WTC11 (cell line): Measurements from ENCODE around the gene SORCS2. TPM values are rescaled to one million over a fixed set of nuclear protein-coding genes. Genes with fewer than 3 reads are reported as not detected.

Experiments
- ATAC-seq: fragments of 200-7000 bp; cut with Tn5 transposase; 2 replicates; pipeline ENCODE4 v1.10.0; 2021; ENCODE audit warnings: mild to moderate bottlenecking, moderate library complexity
- CTCF ChIA-PET: fragments of 300-600 bp; sonication (Branson Sonifier 250); formaldehyde crosslinking; loops from one replicate; lab custom pipeline; 2021; ENCODE audit warnings: antibody characterized with exemption; lab: Charles Lee
- POLR2A ChIA-PET: fragments of 350-600 bp; sonication (Branson Sonifier 250); formaldehyde crosslinking; loops from one replicate; lab custom pipeline; 2021; ENCODE audit warnings: antibody characterized with exemption; lab: Charles Lee
- DNase-seq: peaks from one replicate; pipeline ENCODE4 v3.0.0; 2021; ENCODE audit warnings: low spot score
- H3K27ac Mint-ChIP-seq: 2 replicates; pipeline ENCODE4 v1.8.0; 2021; ENCODE audit warnings: mixed read lengths
- H3K27me3 Mint-ChIP-seq: 2 replicates; pipeline ENCODE4 v1.8.0; 2021; ENCODE audit warnings: low read depth, mild to moderate bottlenecking, moderate library complexity, mixed read lengths
- H3K36me3 Mint-ChIP-seq: 2 replicates; pipeline ENCODE4 v1.8.0; 2021; ENCODE audit warnings: mixed read lengths
- H3K4me1 Mint-ChIP-seq: 2 replicates; pipeline ENCODE4 v1.8.0; 2022; ENCODE audit warnings: mixed read lengths
- H3K4me3 Mint-ChIP-seq: 2 replicates; pipeline ENCODE4 v1.8.0; 2021; ENCODE audit warnings: mild to moderate bottlenecking, moderate library complexity, mixed read lengths
- H3K9me3 Mint-ChIP-seq: 2 replicates; pipeline ENCODE4 v1.8.0; 2021; ENCODE audit warnings: mixed read lengths
- CBFB ChIP-seq: sonication (generic); formaldehyde crosslinking; IDR thresholded peaks from 2 replicates; pipeline ENCODE4 v1.8.1; 2022; ENCODE audit warnings: mild to moderate bottlenecking, low read depth, missing genetic modification reagents
- EMX1 ChIP-seq: fragments of 250-450 bp; sonication (Bioruptor Pico); IDR thresholded peaks from 2 replicates; pipeline ENCODE4 v1.8.0; 2021; ENCODE audit warnings: mild to moderate bottlenecking
- ESRRA ChIP-seq: sonication (generic); formaldehyde crosslinking; IDR thresholded peaks from 2 replicates; pipeline ENCODE4 v1.8.1; 2022; ENCODE audit warnings: mild to moderate bottlenecking, missing genetic modification reagents, borderline replicate concordance
- ETV6 ChIP-seq: sonication (generic); formaldehyde crosslinking; IDR thresholded peaks from 2 replicates; pipeline ENCODE4 v1.8.1; 2022; ENCODE audit warnings: mild to moderate bottlenecking, missing genetic modification reagents
- FOXJ3 ChIP-seq: sonication (generic); formaldehyde crosslinking; IDR thresholded peaks from 2 replicates; pipeline ENCODE4 v1.9.0; 2021; ENCODE audit warnings: missing genetic modification reagents, mild to moderate bottlenecking, borderline replicate concordance
- HMGA2 ChIP-seq: fragments of 250-450 bp; sonication (Bioruptor Pico); IDR thresholded peaks from 2 replicates; pipeline ENCODE4 v1.4.0; 2021; ENCODE audit warnings: mild to moderate bottlenecking, moderate library complexity
- JUN ChIP-seq: sonication (generic); formaldehyde crosslinking; IDR thresholded peaks from 2 replicates; pipeline ENCODE4 v1.8.0; 2023; ENCODE audit warnings: mild to moderate bottlenecking, missing genetic modification reagents
- NFYB ChIP-seq: sonication (generic); formaldehyde crosslinking; conservative IDR thresholded peaks from 2 replicates; pipeline ENCODE4 v1.8.0; 2022; ENCODE audit warnings: low read depth, missing genetic modification reagents
- NR3C1 ChIP-seq: sonication (generic); formaldehyde crosslinking; conservative IDR thresholded peaks from 2 replicates; pipeline ENCODE4 v1.8.1; 2023; ENCODE audit warnings: low read depth, mild to moderate bottlenecking, missing genetic modification reagents
- RELA ChIP-seq: sonication (generic); formaldehyde crosslinking; IDR thresholded peaks from 2 replicates; pipeline ENCODE4 v1.8.1; 2022; ENCODE audit warnings: missing genetic modification reagents, mild to moderate bottlenecking, borderline replicate concordance
- TEAD4 ChIP-seq: sonication (generic); formaldehyde crosslinking; IDR thresholded peaks from 2 replicates; pipeline ENCODE4 v1.8.0; 2022; ENCODE audit warnings: mild to moderate bottlenecking, missing genetic modification reagents
- TP53 ChIP-seq: sonication (generic); formaldehyde crosslinking; IDR thresholded peaks from 2 replicates; pipeline ENCODE4 v1.8.1; 2023; ENCODE audit warnings: mild to moderate bottlenecking, missing genetic modification reagents
- ZNF121 ChIP-seq: sonication (generic); formaldehyde crosslinking; IDR thresholded peaks from 2 replicates; pipeline ENCODE4 v1.8.0; 2023; ENCODE audit warnings: missing genetic modification reagents
- ZNF232 ChIP-seq: sonication (generic); formaldehyde crosslinking; IDR thresholded peaks from 2 replicates; pipeline ENCODE4 v1.8.0; 2022; ENCODE audit warnings: mild to moderate bottlenecking, missing genetic modification reagents
- ZNF263 ChIP-seq: sonication (generic); formaldehyde crosslinking; IDR thresholded peaks from 2 replicates; pipeline ENCODE4 v1.8.1; 2022; ENCODE audit warnings: low read depth, mild to moderate bottlenecking, moderate library complexity, missing genetic modification reagents
- ZNF423 ChIP-seq: fragments of 250-450 bp; sonication (Bioruptor Pico); IDR thresholded peaks from 2 replicates; pipeline ENCODE4 v2.1.2; 2022; ENCODE audit warnings: mild to moderate bottlenecking, moderate library complexity
- ZNF671 ChIP-seq: fragments of 250-450 bp; sonication (Bioruptor Pico); IDR thresholded peaks from 2 replicates; pipeline ENCODE4 v1.8.0; 2021; ENCODE audit warnings: mild to moderate bottlenecking
- total RNA-seq: library from RNA; stranded (reverse); gene quantifications from 3 replicates; pipeline ENCODE4 v1.2.3, GENCODE V29; 2021
- TF ChIP-seq, protein P1 (sequence below): sonication (generic); formaldehyde crosslinking; IDR thresholded peaks from 2 replicates; pipeline ENCODE4 v1.8.1; 2023; ENCODE audit warnings: mild to moderate bottlenecking, missing genetic modification reagents, moderate library complexity
- TF ChIP-seq, protein P2 (sequence below): sonication (generic); formaldehyde crosslinking; IDR thresholded peaks from 2 replicates; pipeline ENCODE4 v1.8.0; 2022; ENCODE audit warnings: mild to moderate bottlenecking, missing genetic modification reagents
- TF ChIP-seq, protein P3 (sequence below): fragments of 250-450 bp; sonication (Bioruptor Pico); IDR thresholded peaks from 2 replicates; pipeline ENCODE4 v2.1.2; 2022; ENCODE audit warnings: mild to moderate bottlenecking, moderate library complexity
- TF ChIP-seq, protein P4 (sequence below): sonication (generic); formaldehyde crosslinking; IDR thresholded peaks from 2 replicates; pipeline ENCODE4 v1.8.1; 2022; ENCODE audit warnings: mild to moderate bottlenecking, moderate library complexity, missing genetic modification reagents
- TF ChIP-seq, protein P5 (sequence below): sonication (generic); formaldehyde crosslinking; IDR thresholded peaks from 2 replicates; pipeline ENCODE4 v1.8.0; 2023; ENCODE audit warnings: missing genetic modification reagents, mild to moderate bottlenecking, borderline replicate concordance
- TF ChIP-seq, protein P6 (sequence below): sonication (generic); formaldehyde crosslinking; IDR thresholded peaks from 2 replicates; pipeline ENCODE4 v1.8.0; 2022; ENCODE audit warnings: mild to moderate bottlenecking, missing genetic modification reagents
- TF ChIP-seq, protein P7 (sequence below): sonication (generic); formaldehyde crosslinking; IDR thresholded peaks from 2 replicates; pipeline ENCODE4 v1.8.0; 2022; ENCODE audit warnings: mild to moderate bottlenecking, missing genetic modification reagents

Gene SORCS2
- total RNA-seq, 1 experiment from 2014 or later, result 6.6 TPM

DNA sequence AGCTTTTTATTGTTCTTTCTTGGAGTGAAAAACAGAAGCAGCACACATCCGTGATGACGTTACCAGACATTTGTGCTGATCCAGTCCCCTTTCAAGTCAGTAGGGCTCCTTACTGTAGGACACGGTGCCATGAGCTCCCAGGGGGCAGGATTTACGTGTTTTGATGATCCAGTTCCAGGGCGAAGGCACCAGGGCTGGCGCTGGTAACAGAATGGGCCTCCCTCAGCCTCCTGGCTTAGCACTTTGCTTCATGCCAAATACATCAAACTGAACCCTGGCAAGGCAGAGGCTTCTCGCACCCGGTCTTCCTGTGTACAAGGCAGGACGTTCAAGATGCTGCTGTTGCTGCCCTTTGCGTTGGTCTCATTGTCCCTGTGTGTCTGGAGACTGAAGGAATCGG is 309.0 kb downstream of the SORCS2 start:
- Mint-ChIP-seq H3K27me3 (no peaks in the 10 kb centered on the region), H3K4me1 (no peaks in the 10 kb centered on the region), H3K36me3 (no peaks in the 10 kb centered on the region), H3K9me3 (no peaks in the 10 kb centered on the region), H3K4me3 (no peak overlapping the region), H3K27ac (no peak overlapping the region)
- CTCF ChIA-PET, result no interaction called here
- DNase-seq (no peak), ATAC-seq (no peak)
- TF ChIP-seq ZNF232 (CRISPR knock-in tag), result no peak
- no peak for TF ChIP-seq FOXJ3 (CRISPR knock-in tag)
- TF ChIP-seq, protein P1, sequence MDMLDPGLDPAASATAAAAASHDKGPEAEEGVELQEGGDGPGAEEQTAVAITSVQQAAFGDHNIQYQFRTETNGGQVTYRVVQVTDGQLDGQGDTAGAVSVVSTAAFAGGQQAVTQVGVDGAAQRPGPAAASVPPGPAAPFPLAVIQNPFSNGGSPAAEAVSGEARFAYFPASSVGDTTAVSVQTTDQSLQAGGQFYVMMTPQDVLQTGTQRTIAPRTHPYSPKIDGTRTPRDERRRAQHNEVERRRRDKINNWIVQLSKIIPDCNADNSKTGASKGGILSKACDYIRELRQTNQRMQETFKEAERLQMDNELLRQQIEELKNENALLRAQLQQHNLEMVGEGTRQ (CRISPR knock-in tag), result no peak
- TF ChIP-seq, protein P2, sequence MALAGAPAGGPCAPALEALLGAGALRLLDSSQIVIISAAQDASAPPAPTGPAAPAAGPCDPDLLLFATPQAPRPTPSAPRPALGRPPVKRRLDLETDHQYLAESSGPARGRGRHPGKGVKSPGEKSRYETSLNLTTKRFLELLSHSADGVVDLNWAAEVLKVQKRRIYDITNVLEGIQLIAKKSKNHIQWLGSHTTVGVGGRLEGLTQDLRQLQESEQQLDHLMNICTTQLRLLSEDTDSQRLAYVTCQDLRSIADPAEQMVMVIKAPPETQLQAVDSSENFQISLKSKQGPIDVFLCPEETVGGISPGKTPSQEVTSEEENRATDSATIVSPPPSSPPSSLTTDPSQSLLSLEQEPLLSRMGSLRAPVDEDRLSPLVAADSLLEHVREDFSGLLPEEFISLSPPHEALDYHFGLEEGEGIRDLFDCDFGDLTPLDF (CRISPR knock-in tag), result no peak
- no peak for TF ChIP-seq NR3C1 (CRISPR knock-in tag)
- TF ChIP-seq RELA (CRISPR knock-in tag), result no peak
- no peak for TF ChIP-seq EMX1 (CRISPR knock-in tag)
- no peak for TF ChIP-seq TP53 (CRISPR knock-in tag)
- TF ChIP-seq ESRRA, result no peak
- TF ChIP-seq ZNF121 (CRISPR knock-in tag), result no peak
- no peak for TF ChIP-seq NFYB (CRISPR knock-in tag)
- no peak for TF ChIP-seq HMGA2 (CRISPR knock-in tag)
- TF ChIP-seq ZNF263 (CRISPR knock-in tag), result no peak
- no peak for TF ChIP-seq TEAD4 (CRISPR knock-in tag)
- TF ChIP-seq JUN, result no peak
- TF ChIP-seq, protein P3, sequence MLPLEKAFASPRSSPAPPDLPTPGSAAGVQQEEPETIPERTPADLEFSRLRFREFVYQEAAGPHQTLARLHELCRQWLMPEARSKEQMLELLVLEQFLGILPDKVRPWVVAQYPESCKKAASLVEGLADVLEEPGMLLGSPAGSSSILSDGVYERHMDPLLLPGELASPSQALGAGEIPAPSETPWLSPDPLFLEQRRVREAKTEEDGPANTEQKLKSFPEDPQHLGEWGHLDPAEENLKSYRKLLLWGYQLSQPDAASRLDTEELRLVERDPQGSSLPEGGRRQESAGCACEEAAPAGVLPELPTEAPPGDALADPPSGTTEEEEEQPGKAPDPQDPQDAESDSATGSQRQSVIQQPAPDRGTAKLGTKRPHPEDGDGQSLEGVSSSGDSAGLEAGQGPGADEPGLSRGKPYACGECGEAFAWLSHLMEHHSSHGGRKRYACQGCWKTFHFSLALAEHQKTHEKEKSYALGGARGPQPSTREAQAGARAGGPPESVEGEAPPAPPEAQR (CRISPR knock-in tag), result no peak
- TF ChIP-seq, protein P4, sequence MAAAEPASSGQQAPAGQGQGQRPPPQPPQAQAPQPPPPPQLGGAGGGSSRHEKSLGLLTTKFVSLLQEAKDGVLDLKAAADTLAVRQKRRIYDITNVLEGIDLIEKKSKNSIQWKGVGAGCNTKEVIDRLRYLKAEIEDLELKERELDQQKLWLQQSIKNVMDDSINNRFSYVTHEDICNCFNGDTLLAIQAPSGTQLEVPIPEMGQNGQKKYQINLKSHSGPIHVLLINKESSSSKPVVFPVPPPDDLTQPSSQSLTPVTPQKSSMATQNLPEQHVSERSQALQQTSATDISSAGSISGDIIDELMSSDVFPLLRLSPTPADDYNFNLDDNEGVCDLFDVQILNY (CRISPR knock-in tag), result no peak
- POLR2A ChIA-PET, result no interaction called here

DNA sequence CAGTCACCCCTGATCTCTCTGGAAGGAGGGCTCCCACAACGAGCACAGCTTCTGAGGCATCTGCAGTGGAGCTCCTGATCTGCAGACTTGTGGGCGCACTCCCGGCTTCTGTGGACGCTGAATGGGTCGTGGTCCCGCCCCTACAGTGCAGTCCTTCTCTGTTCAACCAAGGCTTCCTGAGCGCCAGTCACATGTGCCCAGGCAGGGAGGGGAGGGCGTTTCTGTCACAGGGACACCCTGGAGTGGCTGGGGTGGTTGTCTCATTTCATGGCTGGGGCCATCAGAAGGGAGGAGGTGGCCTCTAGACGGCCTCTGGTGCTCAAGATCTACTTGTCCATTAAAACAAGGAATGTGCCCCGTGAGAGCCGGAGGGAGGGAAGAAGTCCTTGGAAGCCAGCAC is 309.5 kb downstream of the SORCS2 start:
- no peak overlapping the region for H3K27ac Mint-ChIP-seq
- ATAC-seq, result no peak
- H3K4me3 Mint-ChIP-seq, result no peak overlapping the region
- no peak for DNase-seq
- POLR2A ChIA-PET, result no interaction called here
- H3K27me3 Mint-ChIP-seq, result no peaks in the 10 kb centered on the region
- H3K4me1 Mint-ChIP-seq, result no peaks in the 10 kb centered on the region
- CTCF ChIA-PET, result no interaction called here
- no peaks in the 10 kb centered on the region for H3K36me3 Mint-ChIP-seq
- no peaks in the 10 kb centered on the region for H3K9me3 Mint-ChIP-seq
- TF ChIP-seq ZNF423 (no peak), ZNF671 (CRISPR knock-in tag) (no peak), ETV6 (no peak), EMX1 (CRISPR knock-in tag) (no peak), CBFB (CRISPR knock-in tag) (no peak)
- TF ChIP-seq, protein P5, sequence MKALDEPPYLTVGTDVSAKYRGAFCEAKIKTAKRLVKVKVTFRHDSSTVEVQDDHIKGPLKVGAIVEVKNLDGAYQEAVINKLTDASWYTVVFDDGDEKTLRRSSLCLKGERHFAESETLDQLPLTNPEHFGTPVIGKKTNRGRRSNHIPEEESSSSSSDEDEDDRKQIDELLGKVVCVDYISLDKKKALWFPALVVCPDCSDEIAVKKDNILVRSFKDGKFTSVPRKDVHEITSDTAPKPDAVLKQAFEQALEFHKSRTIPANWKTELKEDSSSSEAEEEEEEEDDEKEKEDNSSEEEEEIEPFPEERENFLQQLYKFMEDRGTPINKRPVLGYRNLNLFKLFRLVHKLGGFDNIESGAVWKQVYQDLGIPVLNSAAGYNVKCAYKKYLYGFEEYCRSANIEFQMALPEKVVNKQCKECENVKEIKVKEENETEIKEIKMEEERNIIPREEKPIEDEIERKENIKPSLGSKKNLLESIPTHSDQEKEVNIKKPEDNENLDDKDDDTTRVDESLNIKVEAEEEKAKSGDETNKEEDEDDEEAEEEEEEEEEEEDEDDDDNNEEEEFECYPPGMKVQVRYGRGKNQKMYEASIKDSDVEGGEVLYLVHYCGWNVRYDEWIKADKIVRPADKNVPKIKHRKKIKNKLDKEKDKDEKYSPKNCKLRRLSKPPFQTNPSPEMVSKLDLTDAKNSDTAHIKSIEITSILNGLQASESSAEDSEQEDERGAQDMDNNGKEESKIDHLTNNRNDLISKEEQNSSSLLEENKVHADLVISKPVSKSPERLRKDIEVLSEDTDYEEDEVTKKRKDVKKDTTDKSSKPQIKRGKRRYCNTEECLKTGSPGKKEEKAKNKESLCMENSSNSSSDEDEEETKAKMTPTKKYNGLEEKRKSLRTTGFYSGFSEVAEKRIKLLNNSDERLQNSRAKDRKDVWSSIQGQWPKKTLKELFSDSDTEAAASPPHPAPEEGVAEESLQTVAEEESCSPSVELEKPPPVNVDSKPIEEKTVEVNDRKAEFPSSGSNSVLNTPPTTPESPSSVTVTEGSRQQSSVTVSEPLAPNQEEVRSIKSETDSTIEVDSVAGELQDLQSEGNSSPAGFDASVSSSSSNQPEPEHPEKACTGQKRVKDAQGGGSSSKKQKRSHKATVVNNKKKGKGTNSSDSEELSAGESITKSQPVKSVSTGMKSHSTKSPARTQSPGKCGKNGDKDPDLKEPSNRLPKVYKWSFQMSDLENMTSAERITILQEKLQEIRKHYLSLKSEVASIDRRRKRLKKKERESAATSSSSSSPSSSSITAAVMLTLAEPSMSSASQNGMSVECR, result no peak
- TF ChIP-seq, protein P6, sequence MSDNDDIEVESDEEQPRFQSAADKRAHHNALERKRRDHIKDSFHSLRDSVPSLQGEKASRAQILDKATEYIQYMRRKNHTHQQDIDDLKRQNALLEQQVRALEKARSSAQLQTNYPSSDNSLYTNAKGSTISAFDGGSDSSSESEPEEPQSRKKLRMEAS, result no peak
- TF ChIP-seq, protein P1 (CRISPR knock-in tag), result no peak
- TF ChIP-seq, protein P7, sequence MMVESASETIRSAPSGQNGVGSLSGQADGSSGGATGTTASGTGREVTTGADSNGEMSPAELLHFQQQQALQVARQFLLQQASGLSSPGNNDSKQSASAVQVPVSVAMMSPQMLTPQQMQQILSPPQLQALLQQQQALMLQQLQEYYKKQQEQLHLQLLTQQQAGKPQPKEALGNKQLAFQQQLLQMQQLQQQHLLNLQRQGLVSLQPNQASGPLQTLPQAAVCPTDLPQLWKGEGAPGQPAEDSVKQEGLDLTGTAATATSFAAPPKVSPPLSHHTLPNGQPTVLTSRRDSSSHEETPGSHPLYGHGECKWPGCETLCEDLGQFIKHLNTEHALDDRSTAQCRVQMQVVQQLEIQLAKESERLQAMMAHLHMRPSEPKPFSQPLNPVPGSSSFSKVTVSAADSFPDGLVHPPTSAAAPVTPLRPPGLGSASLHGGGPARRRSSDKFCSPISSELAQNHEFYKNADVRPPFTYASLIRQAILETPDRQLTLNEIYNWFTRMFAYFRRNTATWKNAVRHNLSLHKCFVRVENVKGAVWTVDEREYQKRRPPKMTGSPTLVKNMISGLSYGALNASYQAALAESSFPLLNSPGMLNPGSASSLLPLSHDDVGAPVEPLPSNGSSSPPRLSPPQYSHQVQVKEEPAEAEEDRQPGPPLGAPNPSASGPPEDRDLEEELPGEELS, result no peak
